GM11168 (cell line): Measurements from ENCODE around the gene BLOC1S5.
"Not testable (repeated sequence)": the region's sequence is repeated elsewhere in the genome, so short reads cannot be mapped to it uniquely, and the experiment has no call there.

Experiments
- in situ Hi-C: fragments of 300-500 bp; cut with MboI; formaldehyde crosslinking; loops from one replicate; pipeline ENCODE4 v1.12.0; 2022; ENCODE audit warnings: low sequenced_read_pairs; ENCODE audit not compliant: unreplicated experiment

The BLOC1S5 gene

GRCh38 chr6:8054276-8054675, 9.9 kb downstream of the BLOC1S5 start:
- in situ Hi-C loops = loop anchor here (5.0 kb wide), 1 partner anchor 332 kb away; no protein-coding TSS in a partner anchor

- in situ Hi-C loops = no loop called here
These were observed 16.5 kb downstream of the BLOC1S5 start for GRCh38 chr6:8047541-8048292.

GRCh38 chr6:8045769-8046168, 18.4 kb downstream of the BLOC1S5 start:
- in situ Hi-C loops = not testable (repeated sequence)

- in situ Hi-C loops = no loop called here
These were observed 21.0 kb downstream of the BLOC1S5 start for GRCh38 chr6:8043221-8043620.

- in situ Hi-C loops = no loop called here
These were observed 22.1 kb downstream of the BLOC1S5 start for GRCh38 chr6:8041913-8042583.

GRCh38 chr6:8034107-8034506, 30.1 kb downstream of the BLOC1S5 start:
- in situ Hi-C loops = not testable (repeated sequence)

GRCh38 chr6:8030920-8031319, 33.3 kb downstream of the BLOC1S5 start:
- in situ Hi-C loops = no loop called here

GRCh38 chr6:8029243-8029870, 34.8 kb downstream of the BLOC1S5 start:
- in situ Hi-C loops = no loop called here

GRCh38 chr6:8027965-8028651, 36.1 kb downstream of the BLOC1S5 start:
- in situ Hi-C loops = no loop called here

- in situ Hi-C loops = no loop called here
These were observed 37.4 kb downstream of the BLOC1S5 start for GRCh38 chr6:8026800-8027199.

- in situ Hi-C loops = no loop called here
These were observed 39.0 kb downstream of the BLOC1S5 start for GRCh38 chr6:8025191-8025590.

- in situ Hi-C loops = no loop called here
These were observed 40.6 kb downstream of the BLOC1S5 start for GRCh38 chr6:8023638-8024037.

- in situ Hi-C loops = no loop called here
These were observed 44.1 kb downstream of the BLOC1S5 start for GRCh38 chr6:8020083-8020482.

- in situ Hi-C loops = no loop called here
These were observed 46.5 kb downstream of the BLOC1S5 start for GRCh38 chr6:8017705-8018104.

- in situ Hi-C loops = no loop called here
These were observed 46.9 kb downstream of the BLOC1S5 start for GRCh38 chr6:8017276-8017701.

- in situ Hi-C loops = no loop called here
These were observed 49.2 kb downstream of the BLOC1S5 start for GRCh38 chr6:8014947-8015346.

- in situ Hi-C loops = no loop called here
These were observed 50.4 kb downstream of the BLOC1S5 start for GRCh38 chr6:8013763-8014162.

- in situ Hi-C loops = no loop called here
These were observed 58.0 kb downstream of the BLOC1S5 start for GRCh38 chr6:8006208-8006607.

GRCh38 chr6:8005136-8005535, 59.1 kb downstream of the BLOC1S5 start:
- in situ Hi-C loops = no loop called here

GRCh38 chr6:8000636-8001035, 63.6 kb downstream of the BLOC1S5 start:
- in situ Hi-C loops = no loop called here

GRCh38 chr6:8000188-8000596, 64.0 kb downstream of the BLOC1S5 start:
- in situ Hi-C loops = no loop called here
